ENCODE results near the gene SYVN1.

Gene SYVN1

DNA sequence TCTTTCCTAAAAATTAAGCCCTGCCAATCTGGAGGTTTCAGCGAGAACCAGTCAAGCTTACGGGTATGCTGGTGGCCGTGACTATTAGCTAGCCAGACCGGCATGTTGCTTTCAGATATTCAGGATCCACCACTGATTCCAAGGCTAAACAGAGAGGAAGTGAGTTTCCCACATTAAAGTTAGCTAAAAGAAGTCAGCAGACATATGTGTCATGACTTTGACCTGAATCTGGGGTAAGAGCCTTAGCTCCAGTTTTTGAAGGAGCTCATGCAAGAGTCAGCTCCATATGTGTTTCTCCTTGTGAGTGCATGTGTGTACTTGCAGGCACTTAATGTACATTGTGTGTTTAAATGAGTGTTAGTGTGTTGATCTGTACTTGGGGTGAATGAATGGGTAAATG lies 48.9 kb downstream of the SYVN1 start:
- no peak for FAIRE-seq

GRCh38 chr11:65084598-65085375 lies 49.5 kb downstream of the SYVN1 start:
- no peak for FAIRE-seq

DNA sequence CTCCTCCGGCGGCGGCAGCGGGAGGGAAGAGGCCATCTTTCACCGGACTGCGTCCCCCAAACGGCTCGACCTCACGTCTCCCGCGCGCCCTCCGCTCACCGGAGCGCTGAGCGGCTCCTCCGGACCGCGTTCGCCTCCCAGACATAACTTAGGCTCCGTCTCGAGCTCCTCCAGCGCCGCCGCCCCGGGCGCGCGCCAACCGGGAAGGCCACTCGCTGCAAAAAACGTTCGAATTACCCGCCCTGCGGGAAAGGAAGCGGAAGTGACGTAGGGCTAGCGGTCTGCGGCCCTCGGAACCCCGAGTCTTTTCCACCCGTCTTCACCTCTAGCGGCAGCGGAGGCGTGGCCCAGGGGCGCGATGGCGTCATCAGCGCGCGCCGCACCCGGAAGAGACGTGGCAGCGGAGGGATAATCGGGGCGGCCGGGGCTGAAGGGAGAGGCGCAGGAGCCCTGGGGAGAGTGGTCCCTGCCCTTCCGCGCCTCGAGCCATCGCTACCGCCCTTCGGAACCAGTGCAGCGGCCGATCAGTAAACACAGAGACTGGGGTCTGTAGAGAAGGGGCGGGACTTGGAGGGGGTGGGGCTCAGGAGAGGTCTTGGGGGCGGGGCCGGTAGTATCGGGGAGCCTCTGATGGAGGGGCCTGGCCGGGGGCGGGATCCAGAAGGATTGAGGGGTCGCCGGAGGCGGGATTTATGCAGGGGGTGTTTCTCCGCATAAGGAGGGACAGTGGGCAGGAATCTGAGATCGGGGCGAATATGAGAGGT lies 50.3 kb downstream of the SYVN1 start, which contains the start of the genes CDCA5 and ZFPL1:
Gene CDCA5, minus strand, starts transcription at position 207 of the 764 bp plus-strand sequence. Its CDS starts 62 bp downstream, at position 145.
Gene ZFPL1, plus strand, starts transcription at position 389 of the 764 bp plus-strand sequence. CDS start 477 bp downstream, outside the sequence.
- FAIRE-seq = no peak

- no peak for FAIRE-seq
Observed at GRCh38 chr11:65083134-65083833, 51.0 kb downstream of the SYVN1 start.

- FAIRE-seq = no peak
Observed at GRCh38 chr11:65078786-65079342, 55.5 kb downstream of the SYVN1 start.

DNA sequence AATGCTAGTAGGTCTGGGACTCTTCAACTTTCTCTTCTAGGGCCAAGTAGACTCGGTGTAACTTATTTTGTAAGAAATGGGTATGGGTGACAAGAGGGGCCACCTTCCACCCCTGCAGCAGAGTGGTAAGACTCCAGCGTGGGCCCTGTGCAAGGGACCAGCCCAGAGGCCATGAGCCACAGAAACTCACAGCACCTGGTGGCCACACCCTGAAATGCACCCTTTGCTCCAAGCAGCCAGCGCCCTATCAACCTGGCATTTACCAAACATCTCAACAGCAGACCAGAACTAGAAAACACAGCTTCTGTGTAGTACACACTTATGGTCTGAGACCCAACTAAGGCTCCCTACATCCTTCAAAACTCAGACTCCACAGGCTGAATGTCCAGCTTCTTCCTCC lies 56.2 kb downstream of the SYVN1 start:
- no peak for FAIRE-seq

DNA sequence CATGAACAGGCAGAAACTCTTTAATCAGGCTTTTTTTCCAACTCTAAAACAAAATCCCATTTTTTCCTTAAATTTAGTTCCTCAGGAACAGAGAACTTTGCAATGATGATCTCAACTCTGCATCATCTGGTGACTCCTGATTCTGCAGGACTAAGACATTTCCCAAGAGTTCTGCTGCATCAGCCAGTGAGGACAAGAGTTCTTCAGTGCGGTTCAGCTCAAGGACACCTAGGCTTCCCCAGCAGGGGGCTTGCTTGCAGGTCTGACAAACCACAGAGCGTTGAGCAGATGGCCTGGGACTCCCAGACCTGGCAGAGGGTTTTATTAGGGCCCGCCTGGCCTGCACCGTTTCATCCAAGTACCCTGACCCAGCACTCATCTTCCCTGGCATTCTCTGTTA lies 56.9 kb downstream of the SYVN1 start:
- FAIRE-seq = no peak
